Activated CD4-positive, CD25-positive, alpha-beta regulatory T cell treated with anti-CD3 and anti-CD28 coated beads, Interleukin-2, amount 50 U/mL, for 24 hours (primary cell): ENCODE data around the gene POLR2L.
A peak's percentile ranks its signal among the peaks of the same experiment; 100 is the strongest.

ENCODE experiments used
- ATAC-seq, 2 donors: fragments of 150-1000 bp; cut with Tn5 transposase; one replicate each; pipeline ENCODE4 v1.10.0; 2021; ENCODE audit warnings: mild to moderate bottlenecking in 1 of 2, moderate library complexity in 1 of 2

The POLR2L gene

GRCh38 chr11:792535-792821 is 49.9 kb downstream of the POLR2L start:
- ATAC-seq = no peak

DNA sequence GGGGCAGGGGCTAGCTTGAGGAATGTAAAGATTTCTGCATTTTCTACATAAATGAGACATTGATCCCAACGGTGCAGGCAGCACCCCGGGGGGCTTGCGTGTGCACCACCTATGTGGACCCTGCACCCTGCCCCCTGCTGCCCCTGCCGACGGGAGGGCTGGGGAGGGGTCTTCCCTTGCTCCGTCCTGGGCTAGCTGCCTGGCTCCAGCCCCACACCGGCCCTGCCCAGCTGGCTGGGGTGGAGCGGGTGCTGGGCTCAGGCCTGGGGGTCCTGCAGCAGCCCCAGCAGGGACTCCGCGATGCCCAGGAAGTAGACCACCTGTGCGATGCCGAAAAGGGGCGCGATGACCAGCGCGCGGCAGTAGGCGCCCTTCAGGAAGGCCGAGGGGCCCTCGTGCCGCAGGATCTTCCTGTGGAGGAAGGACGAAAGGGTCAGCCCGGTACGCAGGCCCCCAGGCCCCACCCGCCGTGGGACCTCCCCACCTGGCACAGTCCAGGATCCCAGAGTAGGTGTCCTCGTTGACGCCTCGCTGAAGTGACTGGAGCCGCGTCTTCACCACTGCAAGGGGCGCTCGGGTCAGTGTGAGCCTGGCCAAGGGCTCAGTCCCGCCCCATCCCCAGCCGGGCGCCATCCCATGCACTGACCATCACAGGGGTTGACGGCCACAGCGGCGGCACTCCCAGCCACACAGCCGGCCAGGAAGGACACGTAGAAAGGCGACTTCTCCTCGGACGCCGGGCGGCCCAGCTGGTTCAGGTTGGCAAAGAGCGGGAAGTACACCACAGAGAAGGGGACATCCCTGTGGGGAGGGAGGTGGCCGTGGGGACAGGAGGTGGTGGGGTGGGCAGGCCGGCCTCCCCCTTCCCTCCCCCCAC is 50.4 kb downstream of the POLR2L start:
- ATAC-seq = no peak

DNA sequence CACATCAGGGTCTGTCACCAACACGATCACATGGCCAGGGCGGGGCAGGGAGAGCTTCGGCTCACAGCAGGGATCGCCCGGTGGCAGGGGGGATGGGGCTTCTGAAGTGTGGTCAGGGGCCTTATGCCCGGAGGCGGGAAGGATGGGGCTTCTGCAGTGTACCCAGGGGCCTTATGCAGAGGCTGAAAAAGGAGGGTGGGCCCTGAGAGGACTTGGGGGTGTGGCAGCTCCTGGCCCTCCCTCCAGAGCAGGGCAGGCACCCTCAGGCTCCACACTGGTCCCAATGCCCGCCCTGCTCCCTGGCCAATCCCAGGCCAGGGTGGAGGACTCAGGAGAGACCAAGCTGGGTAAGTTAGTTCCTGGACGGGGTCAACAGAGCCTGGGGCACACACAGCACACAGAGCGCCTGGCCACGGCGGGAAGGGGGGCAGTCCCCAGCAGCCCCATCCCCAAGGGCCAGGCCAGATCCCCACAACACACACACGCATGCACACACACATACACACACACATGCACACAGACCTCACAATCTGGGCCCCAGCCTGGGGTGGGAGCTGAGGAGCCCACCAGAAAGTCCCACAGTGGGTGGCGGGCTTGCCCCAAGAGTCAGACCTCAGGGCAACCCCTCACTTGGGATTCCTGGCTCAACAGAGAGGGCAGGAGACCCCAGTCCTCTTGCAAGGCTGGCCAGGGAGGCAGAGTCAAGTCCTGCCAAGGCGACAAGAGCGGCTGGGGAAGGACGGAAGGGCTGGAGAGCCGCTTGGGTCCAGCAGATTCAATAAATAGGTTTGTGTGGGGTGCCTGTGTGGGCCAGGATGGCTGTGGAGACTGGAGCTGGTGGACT is 51.4 kb downstream of the POLR2L start:
- no peak for ATAC-seq

DNA sequence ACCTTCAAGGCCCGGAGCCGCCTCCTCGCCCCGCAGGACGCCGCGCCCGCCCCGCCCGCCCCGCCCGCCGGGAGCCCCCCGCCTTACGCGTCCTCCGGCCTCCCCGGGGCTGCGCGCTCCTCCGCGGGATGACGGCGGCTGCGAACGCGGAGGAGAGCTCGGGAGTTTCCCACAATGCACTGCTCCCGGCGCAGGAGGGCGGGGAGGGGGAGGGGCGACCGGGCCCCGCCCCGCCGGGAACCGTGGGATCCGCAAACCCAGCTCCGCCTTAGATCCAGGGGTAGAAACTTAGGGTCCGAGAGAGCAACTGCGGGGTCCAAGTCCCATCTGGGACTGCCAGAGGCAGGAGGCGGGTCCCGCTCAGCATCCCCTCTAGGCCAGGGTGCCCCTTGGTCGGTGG is 52.4 kb downstream of the POLR2L start, which contains the start of gene CEND1:
TSS of gene CEND1 (minus strand) at position 148 of the 400 bp plus-strand sequence. CDS start 1,514 bp downstream, outside the sequence.
- ATAC-seq = peak; percentile 44 to 65
